Neural cell (in vitro differentiated cells): ENCODE data around the gene ANKRD6.

Experiments used
- CTCF ChIP-seq: fragments of 450-650 bp; IDR thresholded peaks from 2 replicates; pipeline ENCODE4 v1.5.1; 2014; ENCODE audit warnings: antibody characterized with exemption, mild to moderate bottlenecking, moderate library complexity; ENCODE audit not compliant: poor library complexity, severe bottlenecking
- EP300 ChIP-seq: fragments of 450-650 bp; conservative IDR thresholded peaks from 2 replicates; pipeline ENCODE4 v1.6.1; 2014; ENCODE audit warnings: antibody characterized with exemption, mild to moderate bottlenecking, moderate library complexity; ENCODE audit not compliant: poor library complexity, severe bottlenecking
- EZH2 ChIP-seq: fragments of 200-600, 300-800 bp; shearing (Covaris generic), sonication (generic); IDR thresholded peaks from 2 replicates; pipeline ENCODE4 v1.6.1; 2014; ENCODE audit warnings: antibody characterized with exemption, low read length, borderline replicate concordance, mild to moderate bottlenecking; ENCODE audit not compliant: insufficient read depth, poor library complexity, severe bottlenecking
- MXI1 ChIP-seq: fragments of 450-650 bp; conservative IDR thresholded peaks from 2 replicates; pipeline ENCODE4 v1.6.1; 2014; ENCODE audit warnings: antibody characterized with exemption, mild to moderate bottlenecking; ENCODE audit not compliant: poor library complexity, severe bottlenecking
- POLR2AphosphoS5 ChIP-seq: IDR thresholded peaks from 2 replicates; pipeline ENCODE4 v1.6.1; 2012
- RAD21 ChIP-seq: fragments of 450-650 bp; conservative IDR thresholded peaks from 2 replicates; pipeline ENCODE4 v1.6.1; 2014; ENCODE audit warnings: antibody characterized with exemption, mild to moderate bottlenecking, moderate library complexity
- REST ChIP-seq: IDR thresholded peaks from 2 replicates; pipeline ENCODE4 v1.6.1; 2012; ENCODE audit warnings: borderline replicate concordance
- SMC3 ChIP-seq: fragments of 450-650 bp; conservative IDR thresholded peaks from 2 replicates; pipeline ENCODE4 v1.6.1; 2014; ENCODE audit warnings: antibody characterized with exemption, mild to moderate bottlenecking, moderate library complexity; ENCODE audit not compliant: poor library complexity
- TAF1 ChIP-seq: IDR thresholded peaks from 2 replicates; pipeline ENCODE4 v1.6.1; 2012; ENCODE audit warnings: low read depth

GRCh38 chr6:89483111-89483720 lies 50.3 kb downstream of the ANKRD6 start:
- TF ChIP-seq CTCF (no peak), TAF1 (no peak), RAD21 (no peak), EZH2 (no peak), POLR2AphosphoS5 (no peak), EP300 (no peak), REST (no peak), SMC3 (no peak), MXI1 (no peak)
